ENCODE results near the gene KPNB1.

KPNB1 gene

GRCh38 chr17:47715669-47716325, 66.1 kb downstream of the KPNB1 start:
- no peak for DNase-seq (ENCODE audit: low spot score)
- CTCF ChIA-PET: interaction anchor here (0.7 kb wide), 1 partner anchor 12 kb away, joined by 3 read pairs; no protein-coding TSS in a partner anchor

GRCh38 chr17:47716375-47716774, 66.7 kb downstream of the KPNB1 start:
- TF ChIP-seq CTCF (conservative IDR thresholded peaks at IDR 0.05; ENCODE audit: low read depth): no peak

More at GRCh38 chr17:47715669-47716325, 66.1 kb downstream of the KPNB1 start:
- no peak for TF ChIP-seq CTCF (conservative IDR thresholded peaks at IDR 0.05; ENCODE audit: low read depth)
- no peak overlapping the region for H3K27ac ChIP-seq
- POLR2A ChIA-PET (ENCODE audit: low non-redundant PET): no interaction called here

GRCh38 chr17:47717261-47717697, 67.6 kb downstream of the KPNB1 start:
- no peak for DNase-seq (ENCODE audit: low spot score)
- CTCF ChIA-PET: interaction anchor here (0.6 kb wide), 1 partner anchor 1858 kb away, joined by 3 read pairs; no protein-coding TSS in a partner anchor
- TF ChIP-seq CTCF (conservative IDR thresholded peaks at IDR 0.05; ENCODE audit: low read depth): no peak
- POLR2A ChIA-PET (ENCODE audit: low non-redundant PET): no interaction called here
- H3K27ac ChIP-seq: no peak overlapping the region

More at GRCh38 chr17:47716375-47716774, 66.7 kb downstream of the KPNB1 start:
- ChIA-PET CTCF (no interaction called here), POLR2A (ENCODE audit: low non-redundant PET) (no interaction called here)
- no peak for DNase-seq (ENCODE audit: low spot score)
- H3K27ac ChIP-seq: no peak overlapping the region

- DNase-seq (ENCODE audit: low spot score): no peak
- ChIA-PET CTCF (interaction anchor here (0.7 to 1.4 kb wide), 3 partner anchors 13 to 82 kb away, joined by 3 read pairs; partner anchors contain the start of gene TBX21), POLR2A (ENCODE audit: low non-redundant PET) (no interaction called here)
- no peak for TF ChIP-seq CTCF (conservative IDR thresholded peaks at IDR 0.05; ENCODE audit: low read depth)
- H3K27ac ChIP-seq: no peak overlapping the region
Observed at GRCh38 chr17:47717979-47718621, 68.4 kb downstream of the KPNB1 start.

- ChIA-PET POLR2A (ENCODE audit: low non-redundant PET) (no interaction called here), CTCF (interaction anchor here (0.7 to 1.4 kb wide), 3 partner anchors 13 to 83 kb away, joined by 3 read pairs; partner anchors contain the start of gene TBX21)
- no peak for TF ChIP-seq CTCF (conservative IDR thresholded peaks at IDR 0.05; ENCODE audit: low read depth)
- no peak for DNase-seq (ENCODE audit: low spot score)
- no peak overlapping the region for H3K27ac ChIP-seq
Observed at GRCh38 chr17:47718634-47719405, 69.1 kb downstream of the KPNB1 start.
